Measurements from ENCODE around the gene DNAI2. TPM values are rescaled to one million over a fixed set of nuclear protein-coding genes. Genes with fewer than 3 reads are reported as not detected.

Gene DNAI2
- total RNA-seq, 2 donors from 2014 or later = not detected

GRCh38 chr17:74241847-74242246, 32.2 kb upstream of the DNAI2 start:
- H3K4me3 Mint-ChIP-seq = no peak overlapping the region
- WGBS, 2 experiments (ENCODE audit: insufficient coverage in 1 of 2, insufficient read length in 1 of 2) = 93% methylated on average over 2 of the region's 2 CpGs; no CpG with 5 or more reads in 1 of the 2 experiments
- peaks cover 4% of the 10 kb centered on the region for H3K4me1 Mint-ChIP-seq
- H3K9me3 ChIP-seq (ENCODE audit: control insufficient read depth, low read length) = no peaks in the 10 kb centered on the region
- no peak overlapping the region for H3K27ac Mint-ChIP-seq
- H3K36me3 ChIP-seq (ENCODE audit: control insufficient read depth, insufficient read depth, low read length) = no peaks in the 10 kb centered on the region
- H3K27me3 Mint-ChIP-seq (ENCODE audit: insufficient read depth) = peaks cover 14% of the 10 kb centered on the region
- H3K27me3 ChIP-seq (ENCODE audit: control insufficient read depth, insufficient read depth, low read length, poor library complexity, severe bottlenecking) = peaks cover 5% of the 10 kb centered on the region
- no peak overlapping the region for H3K4me3 ChIP-seq (ENCODE audit: low read length)
- no peaks in the 10 kb centered on the region for H3K4me1 ChIP-seq (ENCODE audit: control insufficient read depth, insufficient read depth, low read length)
- TF ChIP-seq CTCF (conservative IDR thresholded peaks at IDR 0.05) = no peak
- peaks cover 4% of the 10 kb centered on the region for H3K9me3 Mint-ChIP-seq
- no peaks in the 10 kb centered on the region for H3K36me3 Mint-ChIP-seq (ENCODE audit: low read depth)
- no peak overlapping the region for H3K9ac ChIP-seq (ENCODE audit: extremely low read depth, low read length, poor library complexity, severe bottlenecking)
- H3K27ac ChIP-seq (ENCODE audit: low read depth, low read length) = no peak overlapping the region
- no peak for DNase-seq

- Mint-ChIP-seq H3K4me1 (peaks cover 4% of the 10 kb centered on the region), H3K27ac (no peak overlapping the region), H3K4me3 (no peak overlapping the region), H3K27me3 (ENCODE audit: insufficient read depth) (peaks cover 17% of the 10 kb centered on the region), H3K9me3 (peaks cover 4% of the 10 kb centered on the region), H3K36me3 (ENCODE audit: low read depth) (no peaks in the 10 kb centered on the region)
- peaks cover 5% of the 10 kb centered on the region for H3K27me3 ChIP-seq (ENCODE audit: control insufficient read depth, insufficient read depth, low read length, poor library complexity, severe bottlenecking)
- 90 to 95% methylated on average over 13 of the region's 13 CpGs for WGBS, 2 experiments (ENCODE audit: insufficient coverage in 1 of 2, insufficient read length in 1 of 2)
- DNase-seq = no peak
- no peaks in the 10 kb centered on the region for H3K36me3 ChIP-seq (ENCODE audit: control insufficient read depth, insufficient read depth, low read length)
- no peak for TF ChIP-seq CTCF (conservative IDR thresholded peaks at IDR 0.05)
- no peak overlapping the region for H3K9ac ChIP-seq (ENCODE audit: extremely low read depth, low read length, poor library complexity, severe bottlenecking)
- H3K27ac ChIP-seq (ENCODE audit: low read depth, low read length) = no peak overlapping the region
- H3K4me1 ChIP-seq (ENCODE audit: control insufficient read depth, insufficient read depth, low read length) = no peaks in the 10 kb centered on the region
- H3K4me3 ChIP-seq (ENCODE audit: low read length) = no peak overlapping the region
- H3K9me3 ChIP-seq (ENCODE audit: control insufficient read depth, low read length) = no peaks in the 10 kb centered on the region
These were observed 30.9 kb upstream of the DNAI2 start for GRCh38 chr17:74243013-74243755.

GRCh38 chr17:74244128-74244527, 29.9 kb upstream of the DNAI2 start:
- Histone ChIP-seq H3K27me3 (ENCODE audit: control insufficient read depth, insufficient read depth, low read length, poor library complexity, severe bottlenecking) (peaks cover 5% of the 10 kb centered on the region), H3K4me3 (ENCODE audit: low read length) (no peak overlapping the region), H3K4me1 (ENCODE audit: control insufficient read depth, insufficient read depth, low read length) (no peaks in the 10 kb centered on the region), H3K27ac (ENCODE audit: low read depth, low read length) (no peak overlapping the region), H3K36me3 (ENCODE audit: control insufficient read depth, insufficient read depth, low read length) (no peaks in the 10 kb centered on the region), H3K9me3 (ENCODE audit: control insufficient read depth, low read length) (no peaks in the 10 kb centered on the region), H3K9ac (ENCODE audit: extremely low read depth, low read length, poor library complexity, severe bottlenecking) (no peak overlapping the region)
- Mint-ChIP-seq H3K9me3 (peaks cover 4% of the 10 kb centered on the region), H3K36me3 (ENCODE audit: low read depth) (no peaks in the 10 kb centered on the region), H3K27me3 (ENCODE audit: insufficient read depth) (peaks cover 18% of the 10 kb centered on the region), H3K27ac (no peak overlapping the region), H3K4me1 (peaks cover 4% of the 10 kb centered on the region), H3K4me3 (no peak overlapping the region)
- 88 to 94% methylated on average over 6 to 10 of the region's 10 CpGs for WGBS, 2 experiments (ENCODE audit: insufficient coverage in 1 of 2, insufficient read length in 1 of 2)
- no peak for TF ChIP-seq CTCF (conservative IDR thresholded peaks at IDR 0.05)
- no peak for DNase-seq
